Activated naive CD8-positive, alpha-beta T cell (primary cell): ENCODE results near the gene ADAT2.

Source experiments
- H3K27ac Mint-ChIP-seq: one replicate; pipeline ENCODE4 v1.8.0; 2021; ENCODE audit warnings: mixed read lengths
- H3K27me3 Mint-ChIP-seq: one replicate; pipeline ENCODE4 v1.8.0; 2021; ENCODE audit warnings: mixed read lengths
- H3K36me3 Mint-ChIP-seq: one replicate; pipeline ENCODE4 v1.8.0; 2021; ENCODE audit warnings: mixed read lengths
- H3K4me1 Mint-ChIP-seq: one replicate; pipeline ENCODE4 v1.8.0; 2021; ENCODE audit warnings: low read depth, mixed read lengths
- H3K4me3 Mint-ChIP-seq: one replicate; pipeline ENCODE4 v1.8.0; 2021; ENCODE audit warnings: mild to moderate bottlenecking, mixed read lengths
- H3K9me3 Mint-ChIP-seq: one replicate; pipeline ENCODE4 v1.8.0; 2021; ENCODE audit warnings: low read depth, mixed read lengths

ADAT2 gene

DNA sequence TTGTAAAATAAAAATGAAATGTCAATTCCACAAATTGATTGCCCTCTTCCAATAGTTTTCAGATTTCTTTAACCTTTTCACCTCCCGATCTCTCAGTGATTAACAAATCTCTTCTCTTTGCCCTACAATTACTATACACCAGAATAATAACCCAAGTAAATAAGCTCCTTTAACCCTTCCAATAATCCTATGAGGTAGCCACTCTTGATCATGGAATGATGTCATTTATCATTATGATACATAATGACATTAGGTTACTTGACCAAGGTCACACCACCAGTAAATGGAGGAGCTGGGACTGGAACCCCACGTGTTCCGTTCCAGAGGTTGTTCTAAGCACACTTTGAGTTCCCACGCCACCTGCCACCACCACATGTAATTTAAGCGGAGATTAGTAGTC is 54.8 kb downstream of the ADAT2 start:
- Mint-ChIP-seq H3K4me1 (peaks cover 10% of the 10 kb centered on the region), H3K4me3 (no peak overlapping the region), H3K36me3 (no peaks in the 10 kb centered on the region), H3K27ac (no peak overlapping the region), H3K9me3 (no peaks in the 10 kb centered on the region), H3K27me3 (peaks cover 2% of the 10 kb centered on the region)

DNA sequence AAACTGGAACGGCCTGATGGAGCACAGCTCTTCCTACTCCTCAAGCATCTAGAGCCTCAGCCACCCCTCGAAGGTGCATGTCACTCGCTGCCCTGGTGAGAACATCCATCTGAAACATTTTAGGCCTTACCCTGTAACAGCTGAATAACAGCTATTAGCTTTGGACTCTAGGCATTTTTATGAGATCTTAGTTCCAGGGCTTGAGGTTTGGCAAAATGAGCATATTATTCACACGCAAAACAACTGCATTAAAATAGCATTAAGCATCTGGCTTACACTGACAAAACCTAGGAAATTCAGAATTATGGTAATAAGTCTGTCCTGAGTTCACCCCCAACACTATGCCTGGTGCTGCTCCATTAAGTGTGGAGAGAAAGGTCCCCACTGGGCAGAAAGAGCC is 56.1 kb downstream of the ADAT2 start:
- Mint-ChIP-seq H3K9me3 (no peaks in the 10 kb centered on the region), H3K27me3 (peaks cover 2% of the 10 kb centered on the region), H3K27ac (no peak overlapping the region), H3K36me3 (no peaks in the 10 kb centered on the region), H3K4me1 (no peaks in the 10 kb centered on the region), H3K4me3 (no peak overlapping the region)

DNA sequence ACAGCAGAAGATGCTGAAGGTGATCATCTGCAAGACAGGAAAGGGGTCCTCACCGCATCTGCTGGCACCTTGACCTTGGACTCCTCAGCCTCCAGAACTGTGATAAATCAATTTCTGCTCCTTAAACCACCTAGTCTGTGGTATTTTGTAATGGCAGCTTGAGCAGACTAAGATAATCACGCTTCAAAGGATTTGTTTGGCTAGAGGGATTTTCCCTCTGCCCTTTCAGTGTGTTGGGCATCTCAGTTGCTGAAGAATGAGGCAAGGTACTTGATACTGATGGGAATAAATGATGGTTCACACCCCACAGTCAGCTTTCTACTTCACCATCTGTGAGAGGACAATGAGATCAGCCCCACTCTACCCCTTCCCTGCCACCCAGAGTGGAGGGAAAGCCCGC is 60.2 kb downstream of the ADAT2 start:
- Mint-ChIP-seq H3K4me1 (no peaks in the 10 kb centered on the region), H3K9me3 (no peaks in the 10 kb centered on the region), H3K4me3 (no peak overlapping the region), H3K27me3 (peaks cover 2% of the 10 kb centered on the region), H3K36me3 (no peaks in the 10 kb centered on the region), H3K27ac (no peak overlapping the region)

GRCh38 chr6:143385636-143386035 is 64.9 kb downstream of the ADAT2 start:
- H3K9me3 Mint-ChIP-seq, result no peaks in the 10 kb centered on the region
- no peaks in the 10 kb centered on the region for H3K4me1 Mint-ChIP-seq
- H3K4me3 Mint-ChIP-seq, result no peak overlapping the region
- H3K27me3 Mint-ChIP-seq, result peaks cover 2% of the 10 kb centered on the region
- no peaks in the 10 kb centered on the region for H3K36me3 Mint-ChIP-seq
- H3K27ac Mint-ChIP-seq, result no peak overlapping the region

DNA sequence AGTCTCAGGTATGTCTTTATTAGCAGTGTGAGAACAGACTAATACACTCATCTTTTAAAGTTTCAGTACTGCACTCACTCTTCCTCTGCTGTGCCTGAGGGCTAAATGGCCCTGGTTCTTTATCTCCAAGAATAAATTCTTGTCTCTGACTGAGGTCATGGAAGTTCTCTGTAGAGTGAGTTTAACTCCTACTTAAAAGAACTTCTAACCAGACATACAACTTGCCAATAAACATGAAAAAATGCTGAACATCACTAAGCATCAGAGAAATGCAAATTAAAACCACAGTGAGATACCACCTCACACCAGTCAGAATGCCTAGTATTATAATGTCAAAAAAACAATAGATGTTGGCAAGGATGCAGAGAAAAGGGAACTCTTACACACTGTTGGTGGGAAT is 73.6 kb downstream of the ADAT2 start:
- Mint-ChIP-seq H3K9me3 (no peaks in the 10 kb centered on the region), H3K27ac (no peak overlapping the region), H3K27me3 (peaks cover 5% of the 10 kb centered on the region), H3K4me1 (no peaks in the 10 kb centered on the region), H3K36me3 (no peaks in the 10 kb centered on the region), H3K4me3 (no peak overlapping the region)

GRCh38 chr6:143376375-143376774 is 74.1 kb downstream of the ADAT2 start:
- Mint-ChIP-seq H3K4me1 (no peaks in the 10 kb centered on the region), H3K27ac (no peak overlapping the region), H3K9me3 (no peaks in the 10 kb centered on the region), H3K27me3 (peaks cover 4% of the 10 kb centered on the region), H3K36me3 (no peaks in the 10 kb centered on the region), H3K4me3 (no peak overlapping the region)

GRCh38 chr6:143375022-143375585 is 75.4 kb downstream of the ADAT2 start:
- Mint-ChIP-seq H3K27me3 (peaks cover 2% of the 10 kb centered on the region), H3K36me3 (no peaks in the 10 kb centered on the region), H3K4me1 (no peaks in the 10 kb centered on the region), H3K27ac (no peak overlapping the region), H3K4me3 (no peak overlapping the region), H3K9me3 (no peaks in the 10 kb centered on the region)

DNA sequence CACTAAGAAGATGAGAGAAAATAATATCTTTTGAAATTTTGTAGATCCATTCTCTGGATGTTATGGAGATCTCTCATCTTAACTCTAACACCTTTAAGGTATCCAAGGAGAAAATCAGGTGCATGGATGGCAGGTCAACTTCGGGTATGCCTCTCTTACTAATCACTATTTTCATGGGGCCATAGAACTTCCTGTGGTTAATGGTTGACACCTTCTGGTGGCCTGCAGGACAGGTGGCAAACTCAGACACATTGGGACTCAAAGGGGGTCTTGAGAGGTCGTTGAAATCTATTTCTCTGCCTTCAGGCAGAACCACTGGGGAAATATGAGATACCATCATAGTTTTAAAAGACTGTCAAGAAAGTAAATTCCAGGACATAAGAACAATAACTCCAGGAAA is 76.5 kb downstream of the ADAT2 start:
- H3K4me1 Mint-ChIP-seq, result no peaks in the 10 kb centered on the region
- H3K4me3 Mint-ChIP-seq, result no peak overlapping the region
- peaks cover 2% of the 10 kb centered on the region for H3K27me3 Mint-ChIP-seq
- H3K9me3 Mint-ChIP-seq, result no peaks in the 10 kb centered on the region
- no peak overlapping the region for H3K27ac Mint-ChIP-seq
- no peaks in the 10 kb centered on the region for H3K36me3 Mint-ChIP-seq
